ENCODE results near the gene PAX5. TPM values are rescaled to one million over a fixed set of nuclear protein-coding genes. Genes with fewer than 3 reads are reported as not detected.

PAX5 gene
- polyA plus RNA-seq, 3 donors, result 0.03 to 0.15 TPM; not detected in 1

GRCh38 chr9:36868586-36869282 is 165.3 kb downstream of the PAX5 start:
- Histone ChIP-seq H3K4me3 (replicated peaks in 1 of 3; ENCODE audit: low read depth in 2 of 3, low read length in 3 of 3) (no peak overlapping the region), H3K9ac (ENCODE audit: insufficient read depth, low read length, poor library complexity, severe bottlenecking) (no peak overlapping the region), H3K79me2 (ENCODE audit: insufficient read depth, low read length) (no peaks in the 10 kb centered on the region), H2AFZ (ENCODE audit: insufficient read depth, low read depth, low read length, poor library complexity, severe bottlenecking) (no peak overlapping the region), H3K4me1 (ENCODE audit: control insufficient read depth in 1 of 2, insufficient read depth in 2 of 2, low read length in 2 of 2) (no peaks in the 10 kb centered on the region), H3K4me2 (replicated peaks; ENCODE audit: extremely low read depth, low read length, poor library complexity, severe bottlenecking) (no peak overlapping the region), H3K36me3 (replicated peaks in 1 of 2; ENCODE audit: control insufficient read depth in 1 of 2, insufficient read depth in 2 of 2, low read length in 2 of 2) (no peaks in the 10 kb centered on the region), H3K9me3 (replicated peaks in 1 of 2; ENCODE audit: control insufficient read depth in 1 of 2, insufficient read depth in 1 of 2, low read length in 2 of 2) (no peaks in the 10 kb centered on the region), H3K27ac (ENCODE audit: low read depth in 1 of 2, low read length in 2 of 2) (no peak overlapping the region), H4K20me1 (ENCODE audit: insufficient read depth, low read length) (no peaks in the 10 kb centered on the region), H3K27me3 (ENCODE audit: control insufficient read depth in 2 of 2, insufficient read depth in 2 of 2, low read length in 2 of 2) (no peaks in the 10 kb centered on the region)
- Mint-ChIP-seq H3K4me3 (no peak overlapping the region), H3K36me3 (no peaks in the 10 kb centered on the region), H3K27me3 (ENCODE audit: low read depth in 3 of 3) (peaks cover 5 to 13% (median 6%) of the 10 kb centered on the region in 3 donors), H3K27ac (no peak overlapping the region), H3K4me1 (no peaks in the 10 kb centered on the region), H3K9me3 (peaks cover 0 to 3% (median 0%) of the 10 kb centered on the region in 7 donors)
- intact Hi-C loops (cut with micrococcal nuclease), result no loop called here
- WGBS (ENCODE audit: insufficient coverage), result 86% methylated on average over 8 of the region's 11 CpGs
- TF ChIP-seq, protein P1, sequence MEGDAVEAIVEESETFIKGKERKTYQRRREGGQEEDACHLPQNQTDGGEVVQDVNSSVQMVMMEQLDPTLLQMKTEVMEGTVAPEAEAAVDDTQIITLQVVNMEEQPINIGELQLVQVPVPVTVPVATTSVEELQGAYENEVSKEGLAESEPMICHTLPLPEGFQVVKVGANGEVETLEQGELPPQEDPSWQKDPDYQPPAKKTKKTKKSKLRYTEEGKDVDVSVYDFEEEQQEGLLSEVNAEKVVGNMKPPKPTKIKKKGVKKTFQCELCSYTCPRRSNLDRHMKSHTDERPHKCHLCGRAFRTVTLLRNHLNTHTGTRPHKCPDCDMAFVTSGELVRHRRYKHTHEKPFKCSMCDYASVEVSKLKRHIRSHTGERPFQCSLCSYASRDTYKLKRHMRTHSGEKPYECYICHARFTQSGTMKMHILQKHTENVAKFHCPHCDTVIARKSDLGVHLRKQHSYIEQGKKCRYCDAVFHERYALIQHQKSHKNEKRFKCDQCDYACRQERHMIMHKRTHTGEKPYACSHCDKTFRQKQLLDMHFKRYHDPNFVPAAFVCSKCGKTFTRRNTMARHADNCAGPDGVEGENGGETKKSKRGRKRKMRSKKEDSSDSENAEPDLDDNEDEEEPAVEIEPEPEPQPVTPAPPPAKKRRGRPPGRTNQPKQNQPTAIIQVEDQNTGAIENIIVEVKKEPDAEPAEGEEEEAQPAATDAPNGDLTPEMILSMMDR (IDR thresholded peaks at IDR 0.05), result no peak
- DNase-seq, result no peak

GRCh38 chr9:36867672-36868471 is 166.2 kb downstream of the PAX5 start:
- H3K9me3 ChIP-seq (replicated peaks in 1 of 2; ENCODE audit: control insufficient read depth in 1 of 2, insufficient read depth in 1 of 2, low read length in 2 of 2), result no peaks in the 10 kb centered on the region
- TF ChIP-seq, protein P1 (IDR thresholded peaks at IDR 0.05), result no peak
- no peaks in the 10 kb centered on the region for H3K36me3 Mint-ChIP-seq
- no peak overlapping the region for H3K4me2 ChIP-seq (replicated peaks; ENCODE audit: extremely low read depth, low read length, poor library complexity, severe bottlenecking)
- no peaks in the 10 kb centered on the region for H3K4me1 ChIP-seq (ENCODE audit: control insufficient read depth in 1 of 2, insufficient read depth in 2 of 2, low read length in 2 of 2)
- H2AFZ ChIP-seq (ENCODE audit: insufficient read depth, low read depth, low read length, poor library complexity, severe bottlenecking), result no peak overlapping the region
- no peak overlapping the region for H3K27ac Mint-ChIP-seq
- no peak for DNase-seq
- 90% methylated on average over 8 of the region's 22 CpGs for WGBS (ENCODE audit: insufficient coverage)
- no peaks in the 10 kb centered on the region for H3K79me2 ChIP-seq (ENCODE audit: insufficient read depth, low read length)
- no peaks in the 10 kb centered on the region for H4K20me1 ChIP-seq (ENCODE audit: insufficient read depth, low read length)
- no peak overlapping the region for H3K9ac ChIP-seq (ENCODE audit: insufficient read depth, low read length, poor library complexity, severe bottlenecking)
- peaks cover 4 to 13% (median 6%) of the 10 kb centered on the region in 3 donors for H3K27me3 Mint-ChIP-seq (ENCODE audit: low read depth in 3 of 3)
- no peak overlapping the region for H3K27ac ChIP-seq (ENCODE audit: low read depth in 1 of 2, low read length in 2 of 2)
- intact Hi-C loops (cut with micrococcal nuclease), result no loop called here
- no peaks in the 10 kb centered on the region for H3K4me1 Mint-ChIP-seq
- no peaks in the 10 kb centered on the region for H3K36me3 ChIP-seq (replicated peaks in 1 of 2; ENCODE audit: control insufficient read depth in 1 of 2, insufficient read depth in 2 of 2, low read length in 2 of 2)
- peaks cover 0 to 3% (median 0%) of the 10 kb centered on the region in 7 donors for H3K9me3 Mint-ChIP-seq
- no peak overlapping the region for H3K4me3 ChIP-seq (replicated peaks in 1 of 3; ENCODE audit: low read depth in 2 of 3, low read length in 3 of 3)
- no peaks in the 10 kb centered on the region for H3K27me3 ChIP-seq (ENCODE audit: control insufficient read depth in 2 of 2, insufficient read depth in 2 of 2, low read length in 2 of 2)
- no peak overlapping the region for H3K4me3 Mint-ChIP-seq
